ENCODE data around the gene ANKFY1. TPM values are rescaled to one million over a fixed set of nuclear protein-coding genes. Genes with fewer than 3 reads are reported as not detected.

The ANKFY1 gene
- total RNA-seq, 1 donor from 2014 or later = 72.6 TPM

DNA sequence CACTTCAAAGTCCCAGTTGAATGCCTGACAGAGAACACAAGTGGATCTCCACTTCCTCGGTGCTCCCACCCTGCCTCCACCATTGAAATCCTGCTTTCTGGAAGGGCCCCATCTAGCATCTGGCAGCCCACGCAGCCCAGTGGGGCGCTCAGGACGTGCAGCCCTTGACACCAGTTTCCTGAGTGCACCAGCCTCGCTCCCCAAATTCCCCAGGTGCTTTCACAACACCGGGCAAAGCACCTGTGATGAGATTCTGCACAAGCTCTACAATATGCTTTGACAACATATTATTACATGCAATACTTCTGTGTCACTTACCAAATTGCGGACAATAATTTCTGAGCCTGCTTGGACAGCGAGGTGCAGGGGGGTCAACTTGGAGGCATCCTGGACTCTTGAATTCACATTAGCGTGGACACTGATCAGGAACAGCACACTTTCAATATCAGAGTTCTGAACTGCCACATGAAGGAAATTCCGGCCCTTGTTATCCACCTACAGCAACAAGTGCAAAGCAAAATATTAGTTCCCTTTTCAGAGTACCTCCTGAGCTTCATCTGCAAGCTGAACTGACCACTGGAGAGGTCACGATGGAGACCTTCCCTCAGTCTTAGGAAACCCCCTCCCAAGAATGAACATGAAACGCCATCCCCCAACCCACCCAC, 86.8 kb downstream of the ANKFY1 start:
- peak overlapping the region; percentile 68 for H3K27ac Mint-ChIP-seq
- H3K36me3 Mint-ChIP-seq = peaks cover 27% of the 10 kb centered on the region
- no peaks in the 10 kb centered on the region for H3K4me1 Mint-ChIP-seq (ENCODE audit: unreplicated experiment)
- no peak for DNase-seq (ENCODE audit: extremely low spot score, unreplicated experiment)
- no peaks in the 10 kb centered on the region for H3K9me3 Mint-ChIP-seq
- TF ChIP-seq, protein P1, sequence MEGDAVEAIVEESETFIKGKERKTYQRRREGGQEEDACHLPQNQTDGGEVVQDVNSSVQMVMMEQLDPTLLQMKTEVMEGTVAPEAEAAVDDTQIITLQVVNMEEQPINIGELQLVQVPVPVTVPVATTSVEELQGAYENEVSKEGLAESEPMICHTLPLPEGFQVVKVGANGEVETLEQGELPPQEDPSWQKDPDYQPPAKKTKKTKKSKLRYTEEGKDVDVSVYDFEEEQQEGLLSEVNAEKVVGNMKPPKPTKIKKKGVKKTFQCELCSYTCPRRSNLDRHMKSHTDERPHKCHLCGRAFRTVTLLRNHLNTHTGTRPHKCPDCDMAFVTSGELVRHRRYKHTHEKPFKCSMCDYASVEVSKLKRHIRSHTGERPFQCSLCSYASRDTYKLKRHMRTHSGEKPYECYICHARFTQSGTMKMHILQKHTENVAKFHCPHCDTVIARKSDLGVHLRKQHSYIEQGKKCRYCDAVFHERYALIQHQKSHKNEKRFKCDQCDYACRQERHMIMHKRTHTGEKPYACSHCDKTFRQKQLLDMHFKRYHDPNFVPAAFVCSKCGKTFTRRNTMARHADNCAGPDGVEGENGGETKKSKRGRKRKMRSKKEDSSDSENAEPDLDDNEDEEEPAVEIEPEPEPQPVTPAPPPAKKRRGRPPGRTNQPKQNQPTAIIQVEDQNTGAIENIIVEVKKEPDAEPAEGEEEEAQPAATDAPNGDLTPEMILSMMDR (conservative IDR thresholded peaks at IDR 0.05) = no peak
- H3K4me3 Mint-ChIP-seq = no peak overlapping the region
- H3K27me3 Mint-ChIP-seq = no peaks in the 10 kb centered on the region

DNA sequence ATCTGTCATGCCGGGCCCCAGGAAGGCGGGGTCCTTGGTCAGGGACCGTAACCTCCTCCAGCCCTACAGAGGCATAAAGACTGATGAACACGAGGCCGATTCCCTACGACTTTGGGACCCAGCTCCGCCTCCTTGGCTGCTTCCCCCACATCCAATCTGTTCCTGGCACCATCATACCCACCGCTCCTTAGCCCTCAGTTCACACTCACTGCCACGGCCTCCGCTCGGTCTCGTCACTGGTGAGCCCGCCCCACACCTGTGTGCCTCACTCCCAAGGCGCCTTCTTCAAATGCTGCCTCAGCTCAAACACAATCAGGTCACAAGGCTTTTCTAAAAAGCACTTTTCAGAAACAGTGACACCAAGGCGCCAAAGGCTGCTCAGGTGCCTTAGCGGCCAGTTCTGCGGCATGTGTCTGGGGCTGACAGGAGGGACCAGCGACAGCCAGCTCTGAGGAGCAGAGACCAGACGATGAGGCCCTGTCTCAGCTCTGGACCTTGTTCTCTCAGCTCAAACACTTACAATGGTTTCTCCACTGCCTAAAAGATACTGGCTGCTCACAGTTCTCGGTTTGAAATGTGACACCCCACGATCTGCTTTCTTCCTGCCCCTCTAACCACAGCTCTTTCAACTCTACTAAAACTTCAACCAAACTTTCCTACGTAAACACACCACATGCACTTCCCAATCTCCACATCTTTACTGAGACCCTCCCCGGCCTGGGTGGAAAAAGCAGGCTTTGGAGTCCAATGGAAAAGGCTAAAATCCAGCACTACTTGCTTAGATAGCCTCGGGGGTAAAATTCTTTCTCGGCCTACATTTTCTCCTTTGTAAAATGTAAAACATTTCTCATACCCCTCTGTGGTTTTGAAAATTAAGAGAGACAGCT, 87.6 kb downstream of the ANKFY1 start:
- H3K27me3 Mint-ChIP-seq = no peaks in the 10 kb centered on the region
- peaks cover 27% of the 10 kb centered on the region for H3K36me3 Mint-ChIP-seq
- TF ChIP-seq, protein P1 (conservative IDR thresholded peaks at IDR 0.05) = no peak
- H3K4me1 Mint-ChIP-seq (ENCODE audit: unreplicated experiment) = no peaks in the 10 kb centered on the region
- peak overlapping the region; percentile 68 for H3K27ac Mint-ChIP-seq
- H3K4me3 Mint-ChIP-seq = no peak overlapping the region
- H3K9me3 Mint-ChIP-seq = no peaks in the 10 kb centered on the region
- DNase-seq (ENCODE audit: extremely low spot score, unreplicated experiment) = no peak

DNA sequence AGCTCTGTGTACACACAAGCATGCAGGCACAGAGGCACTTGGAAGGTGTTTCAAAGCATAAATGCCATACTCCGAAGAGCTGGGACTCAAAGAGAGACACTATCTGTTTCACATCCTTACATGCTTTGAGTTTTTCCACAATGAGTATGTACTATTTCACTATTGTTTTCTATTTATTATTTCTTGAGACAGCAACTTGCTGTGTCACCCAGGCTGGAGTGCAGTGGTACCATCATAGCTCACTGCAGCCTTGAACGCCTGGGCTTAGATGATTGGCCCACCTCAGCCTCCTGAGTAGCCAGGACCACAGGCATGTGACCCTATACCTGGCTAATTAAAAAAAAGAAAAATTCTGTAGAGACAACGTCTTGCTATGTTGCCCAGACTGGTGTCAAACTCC, 89.2 kb downstream of the ANKFY1 start:
- DNase-seq (ENCODE audit: extremely low spot score, unreplicated experiment) = no peak
- Mint-ChIP-seq H3K4me1 (ENCODE audit: unreplicated experiment) (no peaks in the 10 kb centered on the region), H3K27ac (no peak overlapping the region), H3K9me3 (no peaks in the 10 kb centered on the region), H3K36me3 (peaks cover 27% of the 10 kb centered on the region), H3K4me3 (no peak overlapping the region), H3K27me3 (no peaks in the 10 kb centered on the region)
- TF ChIP-seq, protein P1 (conservative IDR thresholded peaks at IDR 0.05) = no peak

DNA sequence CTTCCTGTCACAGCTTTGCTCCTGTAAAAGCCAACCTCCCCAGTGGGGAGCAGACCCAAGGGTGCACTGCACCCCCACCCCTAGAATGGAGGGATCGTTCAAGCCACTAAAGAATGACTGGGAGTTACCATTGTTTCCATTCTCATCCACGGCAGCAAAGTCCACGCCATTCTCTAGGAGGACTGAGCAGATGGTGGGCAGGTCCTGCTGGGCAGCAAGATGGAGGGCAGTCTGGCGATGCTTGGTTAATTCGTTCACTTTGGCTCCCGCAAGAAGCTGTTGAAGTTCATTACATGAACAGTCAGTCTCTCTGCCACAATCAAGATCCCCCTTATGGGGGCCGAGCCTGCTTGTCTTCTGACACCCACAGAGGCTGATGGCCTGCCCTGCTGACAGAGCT, 90.0 kb downstream of the ANKFY1 start:
- TF ChIP-seq, protein P1 (conservative IDR thresholded peaks at IDR 0.05) = no peak
- Mint-ChIP-seq H3K27ac (no peak overlapping the region), H3K4me1 (ENCODE audit: unreplicated experiment) (no peaks in the 10 kb centered on the region), H3K27me3 (no peaks in the 10 kb centered on the region), H3K36me3 (peaks cover 24% of the 10 kb centered on the region), H3K9me3 (no peaks in the 10 kb centered on the region), H3K4me3 (no peak overlapping the region)
- no peak for DNase-seq (ENCODE audit: extremely low spot score, unreplicated experiment)

DNA sequence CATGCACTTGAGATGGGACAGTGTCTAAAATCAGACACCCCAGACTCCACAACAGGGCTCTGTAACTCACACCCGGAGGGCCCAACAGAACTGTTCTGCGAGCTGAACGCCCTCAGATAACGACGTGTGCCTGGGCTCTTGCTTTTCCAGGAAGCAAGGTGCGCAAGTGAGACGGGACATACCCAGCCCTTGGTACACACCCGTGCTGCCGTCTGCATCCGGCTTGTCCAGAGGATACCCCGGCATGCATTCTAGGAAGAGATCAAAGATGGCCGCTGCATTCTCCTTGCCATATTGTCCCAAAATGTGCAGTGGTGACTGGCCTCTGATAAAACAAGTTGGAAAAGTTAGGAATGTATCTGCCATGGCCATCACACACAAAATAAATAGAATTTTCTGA, 91.4 kb downstream of the ANKFY1 start:
- no peaks in the 10 kb centered on the region for H3K4me1 Mint-ChIP-seq (ENCODE audit: unreplicated experiment)
- H3K9me3 Mint-ChIP-seq = no peaks in the 10 kb centered on the region
- TF ChIP-seq, protein P1 (conservative IDR thresholded peaks at IDR 0.05) = no peak
- H3K36me3 Mint-ChIP-seq = peaks cover 25% of the 10 kb centered on the region
- no peak for DNase-seq (ENCODE audit: extremely low spot score, unreplicated experiment)
- no peak overlapping the region for H3K4me3 Mint-ChIP-seq
- H3K27ac Mint-ChIP-seq = no peak overlapping the region
- no peaks in the 10 kb centered on the region for H3K27me3 Mint-ChIP-seq
